GM23338 (cell line): ENCODE measurements around the gene TF. TPM values are rescaled to one million over a fixed set of nuclear protein-coding genes. Genes with fewer than 3 reads are reported as not detected.

Experiments used
- ATAC-seq: fragments of 200-7000 bp; cut with Tn5 transposase; 3 replicates; pipeline ENCODE4 v1.9.1; 2020
- DNase-seq: peaks from one replicate; pipeline ENCODE4 v3.0.0-alpha.2; 2015; ENCODE audit warnings: low spot score
- H2AFZ ChIP-seq: fragments of 200-600 bp; sonication (generic); 2 replicates; pipeline ENCODE4 v1.8.0; 2016; ENCODE audit warnings: antibody characterized with exemption, mild to moderate bottlenecking, moderate library complexity
- H3F3A ChIP-seq: fragments of 200-600 bp; sonication (generic); replicated peaks from 2 replicates; pipeline ENCODE4 v1.8.0; 2017; ENCODE audit warnings: antibody characterized with exemption, mixed run types, low read depth
- H3K27ac ChIP-seq: fragments of 200-600 bp; sonication (generic); 2 replicates; pipeline ENCODE4 v1.6.1; 2016; ENCODE audit warnings: low read depth
- H3K27me3 ChIP-seq: fragments of 200-600 bp; sonication (generic); 2 replicates; pipeline ENCODE4 v1.8.0; 2016; ENCODE audit warnings: mild to moderate bottlenecking, mixed run types, moderate library complexity; ENCODE audit not compliant: insufficient read depth
- H3K36me3 ChIP-seq: fragments of 200-600 bp; sonication (generic); 2 replicates; pipeline ENCODE4 v1.8.0; 2016; ENCODE audit warnings: mild to moderate bottlenecking; ENCODE audit not compliant: insufficient read depth
- H3K4me1 ChIP-seq: fragments of 200-600 bp; sonication (generic); 2 replicates; pipeline ENCODE4 v1.8.0; 2016; ENCODE audit warnings: mild to moderate bottlenecking, moderate library complexity; ENCODE audit not compliant: insufficient read depth
- H3K4me2 ChIP-seq: fragments of 200-600 bp; sonication (generic); 2 replicates; pipeline ENCODE4 v1.7.1; 2017; ENCODE audit warnings: mixed run types
- H3K4me3 ChIP-seq: fragments of 200-600 bp; sonication (generic); 2 replicates; pipeline ENCODE4 v1.6.1; 2016; ENCODE audit warnings: mixed run types
- H3K79me2 ChIP-seq: fragments of 200-600 bp; sonication (generic); replicated peaks from 2 replicates; pipeline ENCODE4 v1.8.0; 2017; ENCODE audit warnings: mild to moderate bottlenecking; ENCODE audit not compliant: insufficient read depth
- H3K9me2 ChIP-seq: fragments of 200-600 bp; sonication (generic); 2 replicates; pipeline ENCODE4 v1.8.0; 2017; ENCODE audit not compliant: insufficient read depth
- H4K20me1 ChIP-seq: fragments of 200-600 bp; sonication (generic); replicated peaks from 2 replicates; pipeline ENCODE4 v1.8.0; 2017; ENCODE audit warnings: mild to moderate bottlenecking; ENCODE audit not compliant: insufficient read depth
- H3K27ac Mint-ChIP-seq: 2 replicates; pipeline ENCODE4 v1.8.0; 2020; ENCODE audit warnings: inconsistent platforms, mild to moderate bottlenecking, moderate library complexity, mixed read lengths
- H3K27me3 Mint-ChIP-seq: 3 replicates; pipeline ENCODE4 v1.8.0; 2022; ENCODE audit warnings: low read depth, mild to moderate bottlenecking, moderate library complexity, mixed read lengths, inconsistent platforms; ENCODE audit not compliant: insufficient read depth, poor library complexity
- H3K36me3 Mint-ChIP-seq: 3 replicates; pipeline ENCODE4 v1.8.0; 2021; ENCODE audit warnings: low read depth, mild to moderate bottlenecking, inconsistent platforms, moderate library complexity, mixed read lengths
- H3K4me1 Mint-ChIP-seq: 3 replicates; pipeline ENCODE4 v1.8.0; 2020; ENCODE audit warnings: mild to moderate bottlenecking, inconsistent platforms, mixed read lengths
- H3K4me3 Mint-ChIP-seq: 3 replicates; pipeline ENCODE4 v1.8.0; 2021; ENCODE audit warnings: moderate library complexity, mild to moderate bottlenecking, inconsistent platforms, mixed read lengths
- H3K9me3 Mint-ChIP-seq: 3 replicates; pipeline ENCODE4 v1.8.0; 2020; ENCODE audit warnings: moderate library complexity, mild to moderate bottlenecking, inconsistent platforms, mixed read lengths
- EZH2 ChIP-seq: fragments of 200-600 bp; sonication (generic); IDR thresholded peaks from one replicate; pipeline ENCODE4 v1.8.0; 2017; ENCODE audit warnings: antibody characterized with exemption, mild to moderate bottlenecking, low read depth; ENCODE audit not compliant: unreplicated experiment
- EZH2phosphoT487 ChIP-seq: fragments of 200-600 bp; sonication (generic); IDR thresholded peaks from one replicate; pipeline ENCODE4 v1.8.1; 2018; ENCODE audit warnings: antibody characterized with exemption; ENCODE audit not compliant: unreplicated experiment
- JUNB ChIP-seq: IDR thresholded peaks from one replicate; pipeline ENCODE4 v1.6.1; 2016; ENCODE audit warnings: antibody characterized with exemption; ENCODE audit not compliant: unreplicated experiment
- STAT1 ChIP-seq: IDR thresholded peaks from one replicate; pipeline ENCODE4 v1.6.1; 2016; ENCODE audit warnings: antibody characterized with exemption; ENCODE audit not compliant: unreplicated experiment
- ZNF114 ChIP-seq: fragments of 250-450 bp; sonication (Bioruptor Pico); IDR thresholded peaks from 2 replicates; pipeline ENCODE4 v1.5.0; 2020; ENCODE audit warnings: mild to moderate bottlenecking, moderate library complexity
- ZNF331 ChIP-seq: fragments of 250-450 bp; sonication (Bioruptor Pico); IDR thresholded peaks from 2 replicates; pipeline ENCODE4 v1.5.0; 2020; ENCODE audit warnings: low read depth, mild to moderate bottlenecking, moderate library complexity
- polyA plus RNA-seq: library from polyadenylated mRNA; unstranded; fragments of >200 nt; fragmentation: Nextera tagmentation; extraction: Ambion mirVana; gene quantifications from 2 replicates; pipeline ENCODE4 v1.2.1, GENCODE V29; 2016
- total RNA-seq: library from RNA; depleted of rRNA; stranded (reverse); fragments of >200 nt; shearing (Covaris generic); gene quantifications from 2 replicates; pipeline ENCODE4 v1.2.3, GENCODE V29; 2014
- TF ChIP-seq, protein P1 (sequence below): IDR thresholded peaks from 2 replicates; pipeline ENCODE4 v1.6.1; 2016; ENCODE audit warnings: antibody characterized with exemption
- TF ChIP-seq, protein P2 (sequence below), 2 experiments: fragments of 200-600 bp in 1 of 2; sonication (generic) in 1 of 2; conservative IDR thresholded peaks; 2 replicates each; pipeline versions ENCODE4 v1.5.1 to v1.6.1; 2016 to 2017; ENCODE audit warnings: antibody characterized with exemption in 2 of 2, low read depth in 2 of 2, mild to moderate bottlenecking in 2 of 2, moderate library complexity in 1 of 2
- TF ChIP-seq, protein P3 (sequence below): IDR thresholded peaks from one replicate; pipeline ENCODE4 v1.6.1; 2018; ENCODE audit warnings: antibody characterized with exemption; ENCODE audit not compliant: unreplicated experiment
- TF ChIP-seq, protein P4 (sequence below): fragments of 250-450 bp; sonication (Bioruptor Pico); IDR thresholded peaks from 2 replicates; pipeline ENCODE4 v1.5.0; 2020; ENCODE audit warnings: mild to moderate bottlenecking, moderate library complexity

TF gene
- total and polyA plus RNA-seq, 2 experiments from 2014 or later, result 0.03 to 0.76 TPM

DNA sequence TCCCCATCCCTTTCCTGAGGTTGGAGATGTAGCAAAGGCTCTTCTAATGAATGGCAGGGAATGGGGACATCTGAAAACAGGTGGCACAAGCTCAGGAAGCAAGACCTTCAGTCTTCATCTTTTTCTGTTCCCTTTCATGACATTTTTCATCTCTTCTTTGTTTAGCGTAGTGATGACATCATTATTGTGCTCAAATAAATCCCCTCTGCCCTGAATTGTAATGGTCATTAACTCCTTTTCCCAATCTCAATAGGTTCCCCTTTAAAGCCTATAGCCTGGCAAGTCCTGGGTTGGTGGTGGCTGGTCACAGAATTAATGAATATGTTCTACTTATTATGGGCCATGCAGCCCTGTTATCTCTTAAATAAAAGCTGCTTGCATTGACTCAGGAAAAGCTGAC is 21.4 kb downstream of the TF start (continued):
- TF ChIP-seq ZNF114 (CRISPR knock-in tag), result no peak
- TF ChIP-seq EZH2phosphoT487, result no peak
- no peak for TF ChIP-seq ZNF331 (CRISPR knock-in tag)
- TF ChIP-seq, protein P1, sequence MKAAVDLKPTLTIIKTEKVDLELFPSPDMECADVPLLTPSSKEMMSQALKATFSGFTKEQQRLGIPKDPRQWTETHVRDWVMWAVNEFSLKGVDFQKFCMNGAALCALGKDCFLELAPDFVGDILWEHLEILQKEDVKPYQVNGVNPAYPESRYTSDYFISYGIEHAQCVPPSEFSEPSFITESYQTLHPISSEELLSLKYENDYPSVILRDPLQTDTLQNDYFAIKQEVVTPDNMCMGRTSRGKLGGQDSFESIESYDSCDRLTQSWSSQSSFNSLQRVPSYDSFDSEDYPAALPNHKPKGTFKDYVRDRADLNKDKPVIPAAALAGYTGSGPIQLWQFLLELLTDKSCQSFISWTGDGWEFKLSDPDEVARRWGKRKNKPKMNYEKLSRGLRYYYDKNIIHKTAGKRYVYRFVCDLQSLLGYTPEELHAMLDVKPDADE, result no peak
- no peak for TF ChIP-seq EZH2
- TF ChIP-seq, protein P2, sequence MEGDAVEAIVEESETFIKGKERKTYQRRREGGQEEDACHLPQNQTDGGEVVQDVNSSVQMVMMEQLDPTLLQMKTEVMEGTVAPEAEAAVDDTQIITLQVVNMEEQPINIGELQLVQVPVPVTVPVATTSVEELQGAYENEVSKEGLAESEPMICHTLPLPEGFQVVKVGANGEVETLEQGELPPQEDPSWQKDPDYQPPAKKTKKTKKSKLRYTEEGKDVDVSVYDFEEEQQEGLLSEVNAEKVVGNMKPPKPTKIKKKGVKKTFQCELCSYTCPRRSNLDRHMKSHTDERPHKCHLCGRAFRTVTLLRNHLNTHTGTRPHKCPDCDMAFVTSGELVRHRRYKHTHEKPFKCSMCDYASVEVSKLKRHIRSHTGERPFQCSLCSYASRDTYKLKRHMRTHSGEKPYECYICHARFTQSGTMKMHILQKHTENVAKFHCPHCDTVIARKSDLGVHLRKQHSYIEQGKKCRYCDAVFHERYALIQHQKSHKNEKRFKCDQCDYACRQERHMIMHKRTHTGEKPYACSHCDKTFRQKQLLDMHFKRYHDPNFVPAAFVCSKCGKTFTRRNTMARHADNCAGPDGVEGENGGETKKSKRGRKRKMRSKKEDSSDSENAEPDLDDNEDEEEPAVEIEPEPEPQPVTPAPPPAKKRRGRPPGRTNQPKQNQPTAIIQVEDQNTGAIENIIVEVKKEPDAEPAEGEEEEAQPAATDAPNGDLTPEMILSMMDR (conservative IDR thresholded peaks at IDR 0.05; ENCODE audit: low read depth in 2 of 2), result no peak
- TF ChIP-seq, protein P3, sequence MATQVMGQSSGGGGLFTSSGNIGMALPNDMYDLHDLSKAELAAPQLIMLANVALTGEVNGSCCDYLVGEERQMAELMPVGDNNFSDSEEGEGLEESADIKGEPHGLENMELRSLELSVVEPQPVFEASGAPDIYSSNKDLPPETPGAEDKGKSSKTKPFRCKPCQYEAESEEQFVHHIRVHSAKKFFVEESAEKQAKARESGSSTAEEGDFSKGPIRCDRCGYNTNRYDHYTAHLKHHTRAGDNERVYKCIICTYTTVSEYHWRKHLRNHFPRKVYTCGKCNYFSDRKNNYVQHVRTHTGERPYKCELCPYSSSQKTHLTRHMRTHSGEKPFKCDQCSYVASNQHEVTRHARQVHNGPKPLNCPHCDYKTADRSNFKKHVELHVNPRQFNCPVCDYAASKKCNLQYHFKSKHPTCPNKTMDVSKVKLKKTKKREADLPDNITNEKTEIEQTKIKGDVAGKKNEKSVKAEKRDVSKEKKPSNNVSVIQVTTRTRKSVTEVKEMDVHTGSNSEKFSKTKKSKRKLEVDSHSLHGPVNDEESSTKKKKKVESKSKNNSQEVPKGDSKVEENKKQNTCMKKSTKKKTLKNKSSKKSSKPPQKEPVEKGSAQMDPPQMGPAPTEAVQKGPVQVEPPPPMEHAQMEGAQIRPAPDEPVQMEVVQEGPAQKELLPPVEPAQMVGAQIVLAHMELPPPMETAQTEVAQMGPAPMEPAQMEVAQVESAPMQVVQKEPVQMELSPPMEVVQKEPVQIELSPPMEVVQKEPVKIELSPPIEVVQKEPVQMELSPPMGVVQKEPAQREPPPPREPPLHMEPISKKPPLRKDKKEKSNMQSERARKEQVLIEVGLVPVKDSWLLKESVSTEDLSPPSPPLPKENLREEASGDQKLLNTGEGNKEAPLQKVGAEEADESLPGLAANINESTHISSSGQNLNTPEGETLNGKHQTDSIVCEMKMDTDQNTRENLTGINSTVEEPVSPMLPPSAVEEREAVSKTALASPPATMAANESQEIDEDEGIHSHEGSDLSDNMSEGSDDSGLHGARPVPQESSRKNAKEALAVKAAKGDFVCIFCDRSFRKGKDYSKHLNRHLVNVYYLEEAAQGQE, result no peak
- no peak for TF ChIP-seq STAT1
- TF ChIP-seq JUNB, result no peak

DNA sequence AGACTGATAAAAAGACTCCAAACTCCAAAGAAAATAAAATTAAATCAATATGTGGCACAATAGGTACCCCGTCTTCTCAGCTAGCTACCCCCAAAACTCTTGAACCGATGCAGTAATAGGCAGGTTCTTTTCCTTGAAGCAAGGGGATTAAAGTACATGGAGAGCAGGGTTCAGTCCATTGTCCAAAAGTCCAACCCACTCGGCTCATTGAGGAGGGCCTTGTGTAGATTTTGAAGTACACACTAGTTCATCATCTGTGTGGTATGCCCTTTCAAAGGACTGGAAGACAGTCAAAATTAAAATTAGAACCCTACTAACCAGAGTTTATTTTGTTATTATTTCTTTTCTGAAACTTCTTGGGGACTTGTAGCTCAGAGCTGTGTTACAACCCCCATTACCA is 23.3 kb downstream of the TF start:
- Mint-ChIP-seq H3K27me3 (peaks cover 4% of the 10 kb centered on the region), H3K36me3 (no peaks in the 10 kb centered on the region), H3K4me1 (no peaks in the 10 kb centered on the region), H3K4me3 (no peak overlapping the region), H3K27ac (no peak overlapping the region), H3K9me3 (no peaks in the 10 kb centered on the region)
- no peaks in the 10 kb centered on the region for H3K4me1 ChIP-seq
- no peaks in the 10 kb centered on the region for H3K36me3 ChIP-seq
- ATAC-seq (no peak), DNase-seq (no peak)
- H3K4me3 ChIP-seq, result no peak overlapping the region
- H4K20me1 ChIP-seq, result no peaks in the 10 kb centered on the region
- no peaks in the 10 kb centered on the region for H3K27me3 ChIP-seq
- H3K27ac ChIP-seq, result no peak overlapping the region
- H2AFZ ChIP-seq, result no peak overlapping the region
- H3K79me2 ChIP-seq, result no peaks in the 10 kb centered on the region
- H3K9me2 ChIP-seq, result no peaks in the 10 kb centered on the region
- no peaks in the 10 kb centered on the region for H3F3A ChIP-seq
- H3K4me2 ChIP-seq, result no peak overlapping the region
- TF ChIP-seq, protein P2 (conservative IDR thresholded peaks at IDR 0.05; ENCODE audit: low read depth in 2 of 2), result no peak
- TF ChIP-seq EZH2, result no peak
- TF ChIP-seq, protein P4, sequence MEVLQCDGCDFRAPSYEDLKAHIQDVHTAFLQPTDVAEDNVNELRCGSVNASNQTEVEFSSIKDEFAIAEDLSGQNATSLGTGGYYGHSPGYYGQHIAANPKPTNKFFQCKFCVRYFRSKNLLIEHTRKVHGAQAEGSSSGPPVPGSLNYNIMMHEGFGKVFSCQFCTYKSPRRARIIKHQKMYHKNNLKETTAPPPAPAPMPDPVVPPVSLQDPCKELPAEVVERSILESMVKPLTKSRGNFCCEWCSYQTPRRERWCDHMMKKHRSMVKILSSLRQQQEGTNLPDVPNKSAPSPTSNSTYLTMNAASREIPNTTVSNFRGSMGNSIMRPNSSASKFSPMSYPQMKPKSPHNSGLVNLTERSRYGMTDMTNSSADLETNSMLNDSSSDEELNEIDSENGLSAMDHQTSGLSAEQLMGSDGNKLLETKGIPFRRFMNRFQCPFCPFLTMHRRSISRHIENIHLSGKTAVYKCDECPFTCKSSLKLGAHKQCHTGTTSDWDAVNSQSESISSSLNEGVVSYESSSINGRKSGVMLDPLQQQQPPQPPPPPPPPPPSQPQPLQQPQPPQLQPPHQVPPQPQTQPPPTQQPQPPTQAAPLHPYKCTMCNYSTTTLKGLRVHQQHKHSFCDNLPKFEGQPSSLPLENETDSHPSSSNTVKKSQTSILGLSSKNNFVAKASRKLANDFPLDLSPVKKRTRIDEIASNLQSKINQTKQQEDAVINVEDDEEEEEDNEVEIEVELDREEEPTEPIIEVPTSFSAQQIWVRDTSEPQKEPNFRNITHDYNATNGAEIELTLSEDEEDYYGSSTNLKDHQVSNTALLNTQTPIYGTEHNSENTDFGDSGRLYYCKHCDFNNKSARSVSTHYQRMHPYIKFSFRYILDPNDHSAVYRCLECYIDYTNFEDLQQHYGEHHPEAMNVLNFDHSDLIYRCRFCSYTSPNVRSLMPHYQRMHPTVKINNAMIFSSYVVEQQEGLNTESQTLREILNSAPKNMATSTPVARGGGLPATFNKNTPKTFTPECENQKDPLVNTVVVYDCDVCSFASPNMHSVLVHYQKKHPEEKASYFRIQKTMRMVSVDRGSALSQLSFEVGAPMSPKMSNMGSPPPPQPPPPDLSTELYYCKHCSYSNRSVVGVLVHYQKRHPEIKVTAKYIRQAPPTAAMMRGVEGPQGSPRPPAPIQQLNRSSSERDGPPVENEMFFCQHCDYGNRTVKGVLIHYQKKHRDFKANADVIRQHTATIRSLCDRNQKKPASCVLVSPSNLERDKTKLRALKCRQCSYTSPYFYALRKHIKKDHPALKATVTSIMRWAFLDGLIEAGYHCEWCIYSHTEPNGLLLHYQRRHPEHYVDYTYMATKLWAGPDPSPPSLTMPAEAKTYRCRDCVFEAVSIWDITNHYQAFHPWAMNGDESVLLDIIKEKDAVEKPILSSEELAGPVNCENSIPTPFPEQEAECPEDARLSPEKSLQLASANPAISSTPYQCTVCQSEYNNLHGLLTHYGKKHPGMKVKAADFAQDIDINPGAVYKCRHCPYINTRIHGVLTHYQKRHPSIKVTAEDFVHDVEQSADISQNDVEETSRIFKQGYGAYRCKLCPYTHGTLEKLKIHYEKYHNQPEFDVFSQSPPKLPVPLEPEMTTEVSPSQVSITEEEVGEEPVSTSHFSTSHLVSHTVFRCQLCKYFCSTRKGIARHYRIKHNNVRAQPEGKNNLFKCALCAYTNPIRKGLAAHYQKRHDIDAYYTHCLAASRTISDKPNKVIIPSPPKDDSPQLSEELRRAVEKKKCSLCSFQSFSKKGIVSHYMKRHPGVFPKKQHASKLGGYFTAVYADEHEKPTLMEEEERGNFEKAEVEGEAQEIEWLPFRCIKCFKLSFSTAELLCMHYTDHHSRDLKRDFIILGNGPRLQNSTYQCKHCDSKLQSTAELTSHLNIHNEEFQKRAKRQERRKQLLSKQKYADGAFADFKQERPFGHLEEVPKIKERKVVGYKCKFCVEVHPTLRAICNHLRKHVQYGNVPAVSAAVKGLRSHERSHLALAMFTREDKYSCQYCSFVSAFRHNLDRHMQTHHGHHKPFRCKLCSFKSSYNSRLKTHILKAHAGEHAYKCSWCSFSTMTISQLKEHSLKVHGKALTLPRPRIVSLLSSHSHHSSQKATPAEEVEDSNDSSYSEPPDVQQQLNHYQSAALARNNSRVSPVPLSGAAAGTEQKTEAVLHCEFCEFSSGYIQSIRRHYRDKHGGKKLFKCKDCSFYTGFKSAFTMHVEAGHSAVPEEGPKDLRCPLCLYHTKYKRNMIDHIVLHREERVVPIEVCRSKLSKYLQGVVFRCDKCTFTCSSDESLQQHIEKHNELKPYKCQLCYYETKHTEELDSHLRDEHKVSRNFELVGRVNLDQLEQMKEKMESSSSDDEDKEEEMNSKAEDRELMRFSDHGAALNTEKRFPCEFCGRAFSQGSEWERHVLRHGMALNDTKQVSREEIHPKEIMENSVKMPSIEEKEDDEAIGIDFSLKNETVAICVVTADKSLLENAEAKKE, result no peak
